ENCODE results near the gene MT4.

MT4 gene

GRCh38 chr16:56605475-56605874, 40.6 kb downstream of the MT4 start:
- DNase-seq: no peak

- no peak for DNase-seq
Observed at GRCh38 chr16:56606071-56606475, 41.2 kb downstream of the MT4 start.

GRCh38 chr16:56606476-56607108, 41.7 kb downstream of the MT4 start:
- DNase-seq: no peak

- DNase-seq: no peak
Observed at GRCh38 chr16:56607109-56607618, 42.3 kb downstream of the MT4 start.

- no peak for DNase-seq
Observed at GRCh38 chr16:56607675-56608042, 42.8 kb downstream of the MT4 start.

GRCh38 chr16:56608043-56608875, 43.4 kb downstream of the MT4 start, which contains the start of gene MT2A:
MT2A (plus strand) TSS chr16:56608584; CDS start chr16:56608656, 72 bp downstream.
- peak; percentile 76 for DNase-seq

GRCh38 chr16:56608876-56609462, 44.1 kb downstream of the MT4 start:
- no peak for DNase-seq

- DNase-seq: peak; percentile 60
Observed at GRCh38 chr16:56609463-56609921, 44.6 kb downstream of the MT4 start.

GRCh38 chr16:56610017-56610608, 45.2 kb downstream of the MT4 start:
- peak; percentile 48 for DNase-seq

- no peak for DNase-seq
Observed at GRCh38 chr16:56610609-56611111, 45.8 kb downstream of the MT4 start.

- DNase-seq: no peak
Observed at GRCh38 chr16:56611281-56611833, 46.5 kb downstream of the MT4 start.

- DNase-seq: no peak
Observed at GRCh38 chr16:56613706-56614105, 48.8 kb downstream of the MT4 start.

- no peak for DNase-seq
Observed at GRCh38 chr16:56614549-56614991, 49.7 kb downstream of the MT4 start.

GRCh38 chr16:56615353-56615752, 50.5 kb downstream of the MT4 start:
- DNase-seq: no peak

GRCh38 chr16:56616608-56617211, 51.8 kb downstream of the MT4 start:
- no peak for DNase-seq

GRCh38 chr16:56617212-56618085, 52.6 kb downstream of the MT4 start:
- DNase-seq: peak; percentile 38

- DNase-seq: no peak
Observed at GRCh38 chr16:56618138-56618537, 53.3 kb downstream of the MT4 start.
